Measurements from ENCODE around the gene ZNF611.
"Not testable (repeated sequence)": the region's sequence is repeated elsewhere in the genome, so short reads cannot be mapped to it uniquely, and the experiment has no call there.

Gene ZNF611

DNA sequence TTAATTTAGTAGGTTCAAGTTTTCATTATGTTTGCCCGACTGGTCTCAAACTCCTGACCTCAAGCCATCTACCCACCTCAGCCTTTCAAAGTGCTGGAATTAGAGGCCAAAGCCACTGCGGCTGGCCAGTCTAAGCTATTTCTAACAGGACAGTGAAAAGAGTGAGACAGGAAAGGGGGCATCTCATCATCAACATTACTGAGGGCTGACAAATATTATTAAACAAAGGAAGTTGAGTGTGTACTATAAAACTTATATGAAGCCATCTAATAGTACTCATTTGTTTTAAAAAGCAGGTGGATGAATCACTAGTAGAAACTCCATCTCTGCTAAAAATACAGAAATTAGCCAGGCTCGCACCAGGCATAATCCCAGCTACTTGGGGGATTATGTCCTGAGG lies 24.3 kb downstream of the ZNF611 start:
- H3K4me3 ChIP-seq (replicated peaks in 1 of 2; ENCODE audit: low read depth in 2 of 2, low read length in 2 of 2) = no peak overlapping the region

DNA sequence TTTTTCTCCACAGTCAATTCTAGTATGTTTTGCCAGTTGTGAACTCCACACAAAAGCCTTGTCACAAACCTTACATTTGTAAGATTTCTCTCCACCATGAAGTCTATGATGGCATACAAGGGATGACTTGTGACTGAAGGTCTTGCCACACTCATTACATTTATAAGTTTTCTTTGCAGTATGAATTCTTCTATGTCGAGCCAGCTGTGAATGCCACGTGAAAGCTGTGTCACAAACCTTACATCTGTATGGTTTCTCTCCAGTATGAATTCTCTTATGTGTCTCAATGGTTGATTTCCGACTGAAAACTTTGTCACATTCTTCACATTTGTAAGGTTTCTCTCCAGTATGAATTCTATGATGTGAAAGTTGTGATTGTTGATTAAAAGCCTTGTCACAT lies 29.2 kb downstream of the ZNF611 start:
- not testable (repeated sequence) for H3K4me3 ChIP-seq (replicated peaks in 1 of 2; ENCODE audit: low read depth in 2 of 2, low read length in 2 of 2); DNase-seq (ENCODE audit: low read depth in 2 of 2)

More for the DNA sequence above, 24.3 kb downstream of the ZNF611 start:
- no peak for DNase-seq (ENCODE audit: low read depth in 2 of 2)
- TF ChIP-seq, protein P1, sequence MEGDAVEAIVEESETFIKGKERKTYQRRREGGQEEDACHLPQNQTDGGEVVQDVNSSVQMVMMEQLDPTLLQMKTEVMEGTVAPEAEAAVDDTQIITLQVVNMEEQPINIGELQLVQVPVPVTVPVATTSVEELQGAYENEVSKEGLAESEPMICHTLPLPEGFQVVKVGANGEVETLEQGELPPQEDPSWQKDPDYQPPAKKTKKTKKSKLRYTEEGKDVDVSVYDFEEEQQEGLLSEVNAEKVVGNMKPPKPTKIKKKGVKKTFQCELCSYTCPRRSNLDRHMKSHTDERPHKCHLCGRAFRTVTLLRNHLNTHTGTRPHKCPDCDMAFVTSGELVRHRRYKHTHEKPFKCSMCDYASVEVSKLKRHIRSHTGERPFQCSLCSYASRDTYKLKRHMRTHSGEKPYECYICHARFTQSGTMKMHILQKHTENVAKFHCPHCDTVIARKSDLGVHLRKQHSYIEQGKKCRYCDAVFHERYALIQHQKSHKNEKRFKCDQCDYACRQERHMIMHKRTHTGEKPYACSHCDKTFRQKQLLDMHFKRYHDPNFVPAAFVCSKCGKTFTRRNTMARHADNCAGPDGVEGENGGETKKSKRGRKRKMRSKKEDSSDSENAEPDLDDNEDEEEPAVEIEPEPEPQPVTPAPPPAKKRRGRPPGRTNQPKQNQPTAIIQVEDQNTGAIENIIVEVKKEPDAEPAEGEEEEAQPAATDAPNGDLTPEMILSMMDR (IDR thresholded peaks at IDR 0.05; ENCODE audit: low read depth, low read length) = no peak

DNA sequence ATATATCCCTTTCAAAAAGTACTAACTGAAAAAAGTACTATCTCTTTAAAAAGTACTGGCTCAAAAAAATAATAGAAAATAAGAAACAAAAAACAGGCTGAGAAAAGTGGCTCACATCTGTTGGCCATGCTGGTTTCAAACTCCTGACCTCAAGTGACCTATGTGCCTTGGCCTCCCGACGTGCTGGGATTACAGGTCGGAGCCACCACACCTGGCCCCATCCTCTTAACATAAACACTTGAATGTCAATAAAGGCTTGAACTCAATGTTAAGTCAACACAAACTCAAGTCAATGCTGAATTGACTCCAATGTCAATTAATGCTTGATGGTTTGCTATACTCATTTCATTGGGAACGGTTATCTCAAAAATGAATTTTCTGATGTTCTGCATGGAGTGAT lies 30.9 kb downstream of the ZNF611 start:
- TF ChIP-seq, protein P1 (IDR thresholded peaks at IDR 0.05; ENCODE audit: low read depth, low read length) = no peak
- DNase-seq (ENCODE audit: low read depth in 2 of 2) = no peak

DNA sequence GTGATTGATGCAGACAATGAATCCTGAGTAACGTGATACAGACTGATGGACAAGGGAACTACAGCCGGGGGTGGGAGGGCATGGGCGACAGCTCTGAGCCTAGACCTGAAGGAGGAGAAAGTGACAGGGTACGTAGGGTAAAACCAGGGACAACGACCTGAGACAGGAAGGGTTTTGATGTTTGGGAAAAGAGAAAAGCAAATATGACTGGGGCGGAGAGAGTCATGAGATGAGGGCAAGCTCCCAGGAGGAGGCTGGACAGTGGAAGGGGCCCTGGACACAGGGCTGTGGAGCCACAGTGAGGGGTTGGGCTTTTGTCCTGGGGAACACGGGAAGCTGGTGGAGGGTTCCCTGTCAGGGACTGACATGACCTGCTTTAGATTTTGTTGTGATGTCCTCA lies 34.2 kb downstream of the ZNF611 start:
- H3K4me3 ChIP-seq (replicated peaks in 1 of 2; ENCODE audit: low read depth in 2 of 2, low read length in 2 of 2) = no peak overlapping the region
- TF ChIP-seq, protein P1 (IDR thresholded peaks at IDR 0.05; ENCODE audit: low read depth, low read length) = no peak
- no peak for DNase-seq (ENCODE audit: low read depth in 2 of 2)

More for the DNA sequence above, 30.9 kb downstream of the ZNF611 start:
- H3K4me3 ChIP-seq (replicated peaks in 1 of 2; ENCODE audit: low read depth in 2 of 2, low read length in 2 of 2) = no peak overlapping the region

DNA sequence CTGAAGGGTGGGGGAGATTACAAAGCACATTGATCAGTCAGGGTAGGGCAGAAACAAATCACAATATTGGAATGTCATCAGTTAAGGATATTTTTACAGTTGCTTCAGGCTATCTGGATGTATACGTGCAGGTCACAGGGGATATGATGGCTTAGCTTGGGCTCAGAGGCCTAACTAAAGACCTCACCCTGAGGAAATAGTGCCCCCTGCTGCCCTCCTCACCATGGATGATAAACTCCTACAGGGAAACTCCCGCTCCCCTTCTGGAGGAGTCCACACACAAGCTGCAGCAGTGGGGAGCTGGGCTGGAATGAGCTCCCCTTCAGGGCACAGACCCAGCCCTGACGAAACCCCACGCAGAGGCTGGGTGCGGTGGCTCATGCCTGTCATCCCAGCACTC lies 35.3 kb downstream of the ZNF611 start:
- H3K4me3 ChIP-seq (replicated peaks in 1 of 2; ENCODE audit: low read depth in 2 of 2, low read length in 2 of 2); DNase-seq (ENCODE audit: low read depth in 2 of 2): not testable (repeated sequence)

DNA sequence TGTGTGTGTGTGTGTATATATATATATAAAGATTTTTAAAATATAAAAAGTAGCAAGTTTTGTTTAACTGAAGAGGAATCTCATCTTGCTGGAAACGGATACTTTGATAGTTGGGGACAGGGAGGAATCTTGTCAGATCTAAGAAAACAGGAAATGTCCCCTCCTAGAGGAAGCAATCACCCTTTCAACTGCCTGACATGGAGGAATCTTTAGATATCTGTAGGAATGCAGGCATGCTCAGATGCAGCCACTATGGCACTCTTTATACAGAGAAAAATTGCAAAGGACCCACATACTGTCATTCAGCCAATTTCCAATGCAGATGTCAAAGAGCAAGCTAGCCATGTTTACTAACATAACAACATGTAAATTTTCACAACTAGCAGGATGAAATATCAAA lies 38.8 kb downstream of the ZNF611 start:
- no peak for DNase-seq (ENCODE audit: low read depth in 2 of 2)
- TF ChIP-seq, protein P1 (IDR thresholded peaks at IDR 0.05; ENCODE audit: low read depth, low read length) = no peak
- no peak overlapping the region for H3K4me3 ChIP-seq (replicated peaks in 1 of 2; ENCODE audit: low read depth in 2 of 2, low read length in 2 of 2)

DNA sequence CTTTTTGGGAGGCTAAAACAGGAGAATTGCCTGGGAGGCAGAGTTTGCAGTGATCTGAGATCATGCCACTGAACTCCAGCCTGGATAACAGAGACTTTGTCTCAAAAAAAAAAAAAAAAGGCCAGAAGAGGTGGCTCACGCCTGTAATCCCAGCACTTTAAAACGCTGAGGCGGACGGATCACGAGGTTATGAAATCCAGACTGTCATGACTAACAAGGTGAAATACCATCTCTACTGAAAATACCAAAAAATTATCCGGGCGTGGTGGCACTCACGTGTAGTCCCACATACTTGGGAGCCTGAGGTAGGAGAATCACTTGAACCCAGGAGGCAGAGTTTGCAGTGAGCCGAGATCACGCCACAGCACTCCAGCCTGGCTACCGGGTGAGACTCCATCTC lies 39.9 kb downstream of the ZNF611 start:
- TF ChIP-seq, protein P1 (IDR thresholded peaks at IDR 0.05; ENCODE audit: low read depth, low read length) = no peak
- DNase-seq (ENCODE audit: low read depth in 2 of 2) = no peak
- H3K4me3 ChIP-seq (replicated peaks in 1 of 2; ENCODE audit: low read depth in 2 of 2, low read length in 2 of 2) = no peak overlapping the region

DNA sequence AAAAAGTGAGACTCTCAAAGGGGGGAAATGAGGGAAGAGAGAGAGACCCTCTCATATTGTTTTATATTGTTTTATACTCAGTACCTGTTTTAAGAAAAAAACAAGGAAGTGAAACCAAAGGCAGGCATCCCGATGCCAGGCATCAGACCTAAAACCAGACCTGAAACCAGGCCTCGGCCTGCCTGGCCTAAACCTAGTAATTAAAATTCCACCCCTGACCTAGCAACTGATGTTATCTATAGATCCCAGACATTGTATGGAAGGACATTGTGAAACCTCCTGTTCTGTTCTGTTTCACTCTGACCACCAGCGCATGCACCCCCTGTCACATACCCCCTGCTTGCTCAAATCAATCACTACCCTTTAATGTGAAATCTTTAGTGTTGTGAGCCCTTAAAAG lies 40.6 kb downstream of the ZNF611 start:
- not testable (repeated sequence) for H3K4me3 ChIP-seq (replicated peaks in 1 of 2; ENCODE audit: low read depth in 2 of 2, low read length in 2 of 2); DNase-seq (ENCODE audit: low read depth in 2 of 2)

All from cardiac fibroblast (primary cell).